Duodenal mucosa (tissue), 2 donors: ENCODE measurements around the gene SIRT2.
"Not testable (repeated sequence)": the region's sequence is repeated elsewhere in the genome, so short reads cannot be mapped to it uniquely, and the experiment has no call there.

Experiments
- H3K27ac ChIP-seq: one replicate; pipeline ENCODE4 v1.7.0; 2013; ENCODE audit warnings: low read depth, low read length
- H3K27me3 ChIP-seq, 2 donors: one replicate each; pipeline ENCODE4 v1.7.0; 2013; ENCODE audit warnings: low read length in 2 of 2, control low read depth in 1 of 2; ENCODE audit not compliant: insufficient read depth in 2 of 2, control insufficient read depth in 1 of 2
- H3K36me3 ChIP-seq, 2 donors: one replicate each; pipeline ENCODE4 v1.7.0; 2013; ENCODE audit warnings: low read length in 2 of 2, control low read depth in 1 of 2; ENCODE audit not compliant: insufficient read depth in 2 of 2, control insufficient read depth in 1 of 2
- H3K4me1 ChIP-seq, 2 donors: one replicate each; pipeline ENCODE4 v1.7.0; 2013; ENCODE audit warnings: low read length in 2 of 2, control low read depth in 1 of 2; ENCODE audit not compliant: insufficient read depth in 2 of 2, control insufficient read depth in 1 of 2
- H3K4me3 ChIP-seq, 2 donors: one replicate each; pipeline ENCODE4 v1.7.0; 2013; ENCODE audit warnings: low read length in 2 of 2, low read depth in 1 of 2
- H3K9ac ChIP-seq, 2 donors: one replicate each; pipeline ENCODE4 v1.7.0; 2013; ENCODE audit warnings: low read length in 2 of 2, low read depth in 1 of 2
- H3K9me3 ChIP-seq, 2 donors: one replicate each; pipeline ENCODE4 v1.7.0; 2013; ENCODE audit warnings: low read length in 2 of 2, control low read depth in 1 of 2; ENCODE audit not compliant: control insufficient read depth in 1 of 2

Gene SIRT2

GRCh38 chr19:38880882-38881609 lies 18.4 kb downstream of the SIRT2 start:
- Histone ChIP-seq H3K36me3 (no peaks in the 10 kb centered on the region), H3K4me3 (no peak overlapping the region), H3K9me3 (no peaks in the 10 kb centered on the region), H3K27me3 (no peaks in the 10 kb centered on the region), H3K4me1 (peaks cover 23% of the 10 kb centered on the region in 2 donors), H3K27ac (no peak overlapping the region), H3K9ac (no peak overlapping the region)

- no peak overlapping the region for H3K9ac ChIP-seq
- no peak overlapping the region for H3K4me3 ChIP-seq
- H3K36me3 ChIP-seq, result no peaks in the 10 kb centered on the region
- H3K4me1 ChIP-seq, result peaks cover 23% of the 10 kb centered on the region in 2 donors
- no peak overlapping the region for H3K27ac ChIP-seq
- no peaks in the 10 kb centered on the region for H3K27me3 ChIP-seq
- H3K9me3 ChIP-seq, result no peaks in the 10 kb centered on the region
Measured at GRCh38 chr19:38880076-38880881, 19.1 kb downstream of the SIRT2 start.

- Histone ChIP-seq H3K4me1 (peaks cover 23% of the 10 kb centered on the region in 2 donors), H3K9me3 (no peaks in the 10 kb centered on the region), H3K36me3 (no peaks in the 10 kb centered on the region), H3K27me3 (no peaks in the 10 kb centered on the region), H3K9ac (no peak overlapping the region), H3K4me3 (no peak overlapping the region), H3K27ac (no peak overlapping the region)
Measured at GRCh38 chr19:38879400-38879751, 20.0 kb downstream of the SIRT2 start.

GRCh38 chr19:38878575-38879399 lies 20.6 kb downstream of the SIRT2 start:
- Histone ChIP-seq H3K4me1 (peaks cover 23% of the 10 kb centered on the region in 2 donors), H3K9ac (peak overlapping the region; percentile 63 to 76), H3K27ac (peak overlapping the region; percentile 61), H3K9me3 (no peaks in the 10 kb centered on the region), H3K27me3 (no peaks in the 10 kb centered on the region), H3K4me3 (peak overlapping the region in 1 of 2 donors; percentile 17), H3K36me3 (no peaks in the 10 kb centered on the region)

GRCh38 chr19:38877781-38878574 lies 21.4 kb downstream of the SIRT2 start, which contains the start of gene RINL:
RINL (minus strand) TSS chr19:38878275; CDS start chr19:38876742, 1,533 bp downstream.
- peak within 1 kb of the TSS; percentile 61 for H3K27ac ChIP-seq
- H3K36me3 ChIP-seq, result no peaks in the 10 kb centered on the region
- H3K9ac ChIP-seq, result peak within 1 kb of the TSS; percentile 63 to 76
- no peaks in the 10 kb centered on the region for H3K9me3 ChIP-seq
- H3K4me3 ChIP-seq, result peak within 1 kb of the TSS; percentile 17 to 71
- H3K4me1 ChIP-seq, result peaks cover 23% of the 10 kb centered on the region in 2 donors
- H3K27me3 ChIP-seq, result no peaks in the 10 kb centered on the region

- no peaks in the 10 kb centered on the region for H3K36me3 ChIP-seq
- no peaks in the 10 kb centered on the region for H3K9me3 ChIP-seq
- H3K4me3 ChIP-seq, result no peak overlapping the region
- no peak overlapping the region for H3K27ac ChIP-seq
- no peaks in the 10 kb centered on the region for H3K27me3 ChIP-seq
- H3K9ac ChIP-seq, result no peak overlapping the region
- H3K4me1 ChIP-seq, result peaks cover 23% of the 10 kb centered on the region in 2 donors
Measured at GRCh38 chr19:38875656-38876395, 23.6 kb downstream of the SIRT2 start.

- not testable (repeated sequence) for H3K4me3 ChIP-seq, H3K27me3 ChIP-seq, H3K9ac ChIP-seq, H3K27ac ChIP-seq, H3K36me3 ChIP-seq, H3K9me3 ChIP-seq
- peaks cover 12 to 21% of the 10 kb centered on the region in 2 donors for H3K4me1 ChIP-seq
Measured at GRCh38 chr19:38873400-38873799, 26.0 kb downstream of the SIRT2 start.

- Histone ChIP-seq H3K4me3 (peak overlapping the region in 1 of 2 donors; percentile 65), H3K27ac (no peak overlapping the region), H3K4me1 (peaks cover 0 to 9% of the 10 kb centered on the region in 2 donors), H3K27me3 (no peaks in the 10 kb centered on the region), H3K9ac (peak overlapping the region in 1 of 2 donors; percentile 54), H3K9me3 (no peaks in the 10 kb centered on the region), H3K36me3 (no peaks in the 10 kb centered on the region)
Measured at GRCh38 chr19:38870612-38871011, 28.8 kb downstream of the SIRT2 start.
